K562 (cell line): ENCODE data around the gene PDIA4. TPM values are rescaled to one million over a fixed set of nuclear protein-coding genes. Genes with fewer than 3 reads are reported as not detected.

Experiments used
- LCOR ChIP-seq: sonication (generic); formaldehyde crosslinking; IDR thresholded peaks from 2 replicates; pipeline ENCODE4 v1.8.0; 2022; ENCODE audit warnings: mild to moderate bottlenecking, missing genetic modification reagents
- PHF21A ChIP-seq: fragments of 450-650 bp; IDR thresholded peaks from 2 replicates; pipeline ENCODE4 v1.6.1; 2017; ENCODE audit warnings: low read depth, borderline replicate concordance
- TSC22D4 ChIP-seq: fragments of 450-650 bp; IDR thresholded peaks from 2 replicates; pipeline ENCODE4 v1.6.1; 2016; ENCODE audit warnings: missing genetic modification characterization, missing biosample characterization, control low read depth
- ZKSCAN1 ChIP-seq: fragments of 150-350 bp; IDR thresholded peaks from 2 replicates; pipeline ENCODE4 v1.6.1; 2016; ENCODE audit warnings: low read depth, low read length
- ZMIZ1 ChIP-seq, 2 experiments: fragments of 150-350 bp in 1 of 2; IDR thresholded peaks; 2 replicates each; pipeline ENCODE4 v1.6.1; 2012 to 2016; ENCODE audit warnings: low read depth in 2 of 2, low read length in 2 of 2, mild to moderate bottlenecking in 1 of 2, moderate library complexity in 1 of 2
- ZNF224 ChIP-seq: sonication (generic); formaldehyde crosslinking; IDR thresholded peaks from 2 replicates; pipeline ENCODE4 v1.8.0; 2022; ENCODE audit warnings: mild to moderate bottlenecking, missing genetic modification reagents
- ZNF551 ChIP-seq: fragments of 250-450 bp; sonication (Bioruptor Pico); IDR thresholded peaks from 2 replicates; pipeline ENCODE4 v1.5.0; 2021; ENCODE audit warnings: mild to moderate bottlenecking, moderate library complexity
- ZNF592 ChIP-seq: fragments of 450-650 bp; IDR thresholded peaks from 2 replicates; pipeline ENCODE4 v1.6.1; 2017; ENCODE audit warnings: antibody characterized with exemption, mild to moderate bottlenecking
- polyA plus RNA-seq, 8 experiments: library from polyadenylated mRNA; depleted of rRNA in 4 of 8; stranded (reverse) in 5 of 8; unstranded in 3 of 8; fragments of >200 nt; fragmentation: Nextera tagmentation in 2 of 8; fragmentation: Illumina TruSeq in 1 of 8; extraction: Ambion mirVana in 2 of 8; extraction: Trizol in 1 of 8; gene quantifications; 2 replicates each; pipeline versions ENCODE4 v1.2.1 to v1.2.3, GENCODE V29; 2011 to 2014; ENCODE audit warnings: inconsistent platforms in 1 of 8, missing spikeins in 1 of 8
- total RNA-seq, 7 experiments: library from RNA; depleted of rRNA in 6 of 7; stranded (reverse); fragments of >200 nt in 6 of 7; fragmentation: Illumina TruSeq in 2 of 7; extraction: Trizol in 2 of 7; gene quantifications; 2 replicates each; pipeline versions ENCODE4 v1.2.1 to v1.2.3, GENCODE V29; 2011 to 2021; ENCODE audit warnings: low replicate concordance in 1 of 7
- TF ChIP-seq, protein P1 (sequence below): sonication (generic); formaldehyde crosslinking; IDR thresholded peaks from 2 replicates; pipeline ENCODE4 v1.8.1; 2023; ENCODE audit warnings: mild to moderate bottlenecking, missing genetic modification reagents
- TF ChIP-seq, protein P2 (sequence below): fragments of 450-650 bp; IDR thresholded peaks from 2 replicates; pipeline ENCODE4 v1.7.1; 2018; ENCODE audit warnings: mild to moderate bottlenecking, low read depth; ENCODE audit not compliant: partially characterized antibody

PDIA4 gene
- total and polyA plus RNA-seq, 9 of the 15 experiments (the other 6 are each of a cell fraction or from before 2014, with no cell fraction given), result 9.1 to 175 (median 146) TPM

GRCh38 chr7:148983200-148984146 lies 44.8 kb downstream of the PDIA4 start (continued):
- TF ChIP-seq ZMIZ1 (IDR thresholded peaks at IDR 0.05; ENCODE audit: low read depth in 2 of 2, low read length in 2 of 2) (peak in 1 of 2 experiments; percentile 74; a peak in 1 of 4 replicates), TSC22D4 (tag) (no peak), ZNF592 (peak; percentile 97), ZNF551 (CRISPR knock-in tag) (no peak), PHF21A (peak; percentile 71; the same call in 1 of the 2 replicates), ZKSCAN1 (peak; percentile 39; the same call in 1 of the 2 replicates), ZNF224 (CRISPR knock-in tag) (0 out of 2 replicates have a peak, but pooled peaks have one; percentile 28), LCOR (CRISPR knock-in tag) (peak; percentile 94)
- TF ChIP-seq, protein P1, sequence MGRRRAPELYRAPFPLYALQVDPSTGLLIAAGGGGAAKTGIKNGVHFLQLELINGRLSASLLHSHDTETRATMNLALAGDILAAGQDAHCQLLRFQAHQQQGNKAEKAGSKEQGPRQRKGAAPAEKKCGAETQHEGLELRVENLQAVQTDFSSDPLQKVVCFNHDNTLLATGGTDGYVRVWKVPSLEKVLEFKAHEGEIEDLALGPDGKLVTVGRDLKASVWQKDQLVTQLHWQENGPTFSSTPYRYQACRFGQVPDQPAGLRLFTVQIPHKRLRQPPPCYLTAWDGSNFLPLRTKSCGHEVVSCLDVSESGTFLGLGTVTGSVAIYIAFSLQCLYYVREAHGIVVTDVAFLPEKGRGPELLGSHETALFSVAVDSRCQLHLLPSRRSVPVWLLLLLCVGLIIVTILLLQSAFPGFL (CRISPR knock-in tag), result 0 out of 2 replicates have a peak, but pooled peaks have one; percentile 76
- TF ChIP-seq, protein P2, sequence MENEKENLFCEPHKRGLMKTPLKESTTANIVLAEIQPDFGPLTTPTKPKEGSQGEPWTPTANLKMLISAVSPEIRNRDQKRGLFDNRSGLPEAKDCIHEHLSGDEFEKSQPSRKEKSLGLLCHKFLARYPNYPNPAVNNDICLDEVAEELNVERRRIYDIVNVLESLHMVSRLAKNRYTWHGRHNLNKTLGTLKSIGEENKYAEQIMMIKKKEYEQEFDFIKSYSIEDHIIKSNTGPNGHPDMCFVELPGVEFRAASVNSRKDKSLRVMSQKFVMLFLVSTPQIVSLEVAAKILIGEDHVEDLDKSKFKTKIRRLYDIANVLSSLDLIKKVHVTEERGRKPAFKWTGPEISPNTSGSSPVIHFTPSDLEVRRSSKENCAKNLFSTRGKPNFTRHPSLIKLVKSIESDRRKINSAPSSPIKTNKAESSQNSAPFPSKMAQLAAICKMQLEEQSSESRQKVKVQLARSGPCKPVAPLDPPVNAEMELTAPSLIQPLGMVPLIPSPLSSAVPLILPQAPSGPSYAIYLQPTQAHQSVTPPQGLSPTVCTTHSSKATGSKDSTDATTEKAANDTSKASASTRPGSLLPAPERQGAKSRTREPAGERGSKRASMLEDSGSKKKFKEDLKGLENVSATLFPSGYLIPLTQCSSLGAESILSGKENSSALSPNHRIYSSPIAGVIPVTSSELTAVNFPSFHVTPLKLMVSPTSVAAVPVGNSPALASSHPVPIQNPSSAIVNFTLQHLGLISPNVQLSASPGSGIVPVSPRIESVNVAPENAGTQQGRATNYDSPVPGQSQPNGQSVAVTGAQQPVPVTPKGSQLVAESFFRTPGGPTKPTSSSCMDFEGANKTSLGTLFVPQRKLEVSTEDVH, result peak; percentile 67
